Neural progenitor cell (in vitro differentiated cells): ENCODE measurements around the gene TMEM53. TPM values are rescaled to one million over a fixed set of nuclear protein-coding genes. Genes with fewer than 3 reads are reported as not detected.

Source experiments
- DNase-seq: peaks from one replicate; pipeline ENCODE4 v3.0.0-alpha.2; 2016; ENCODE audit warnings: low spot score
- H2AFZ ChIP-seq: fragments of 200-600 bp; sonication (generic); replicated peaks from 2 replicates; pipeline ENCODE4 v1.6.1; 2016; ENCODE audit warnings: antibody characterized with exemption
- H3F3A ChIP-seq: fragments of 200-600 bp; sonication (generic); 2 replicates; pipeline ENCODE4 v1.6.1; 2016; ENCODE audit warnings: antibody characterized with exemption, low read depth
- H3K27ac ChIP-seq: fragments of 200-600 bp; sonication (generic); 2 replicates; pipeline ENCODE4 v1.5.1; 2016; ENCODE audit warnings: mild to moderate bottlenecking
- H3K27me3 ChIP-seq: fragments of 200-600 bp; sonication (generic); 2 replicates; pipeline ENCODE4 v1.6.1; 2016; ENCODE audit warnings: mild to moderate bottlenecking, moderate library complexity
- H3K36me3 ChIP-seq: fragments of 200-600 bp; sonication (generic); 2 replicates; pipeline ENCODE4 v1.5.1; 2016
- H3K4me1 ChIP-seq: fragments of 200-600 bp; sonication (generic); 2 replicates; pipeline ENCODE4 v1.6.1; 2016; ENCODE audit warnings: mixed run types
- H3K4me2 ChIP-seq: fragments of 200-600 bp; sonication (generic); 2 replicates; pipeline ENCODE4 v1.6.1; 2016
- H3K4me3 ChIP-seq: fragments of 200-600 bp; sonication (generic); 2 replicates; pipeline ENCODE4 v1.5.1; 2016
- H3K79me2 ChIP-seq: fragments of 200-600 bp; sonication (generic); 2 replicates; pipeline ENCODE4 v1.6.1; 2016; ENCODE audit warnings: low read depth
- H3K9ac ChIP-seq: fragments of 200-600 bp; sonication (generic); 2 replicates; pipeline ENCODE4 v1.6.1; 2016
- H3K9me3 ChIP-seq: fragments of 200-600 bp; sonication (generic); 2 replicates; pipeline ENCODE4 v1.5.1; 2016; ENCODE audit warnings: low read depth
- H4K20me1 ChIP-seq: fragments of 200-600 bp; sonication (generic); 2 replicates; pipeline ENCODE4 v1.6.1; 2016; ENCODE audit warnings: low read depth
- H3K27ac Mint-ChIP-seq: 3 replicates; pipeline ENCODE4 v1.8.0; 2021; ENCODE audit warnings: mixed read lengths
- H3K27me3 Mint-ChIP-seq: 2 replicates; pipeline ENCODE4 v1.8.0; 2022; ENCODE audit warnings: low read depth, mild to moderate bottlenecking, inconsistent platforms, moderate library complexity, mixed read lengths; ENCODE audit not compliant: insufficient read depth
- H3K36me3 Mint-ChIP-seq: 3 replicates; pipeline ENCODE4 v1.8.0; 2021; ENCODE audit warnings: mixed read lengths
- H3K4me1 Mint-ChIP-seq: 3 replicates; pipeline ENCODE4 v1.8.0; 2021; ENCODE audit warnings: mixed read lengths
- H3K4me3 Mint-ChIP-seq: 3 replicates; pipeline ENCODE4 v1.8.0; 2021; ENCODE audit warnings: mild to moderate bottlenecking, moderate library complexity, mixed read lengths
- H3K9me3 Mint-ChIP-seq: 3 replicates; pipeline ENCODE4 v1.8.0; 2020; ENCODE audit warnings: mixed read lengths
- EZH2 ChIP-seq: fragments of 200-600 bp; sonication (generic); IDR thresholded peaks from 2 replicates; pipeline ENCODE4 v1.6.1; 2017; ENCODE audit warnings: antibody characterized with exemption, mild to moderate bottlenecking, moderate library complexity
- EZH2phosphoT487 ChIP-seq: fragments of 200-600 bp; sonication (generic); IDR thresholded peaks from 2 replicates; pipeline ENCODE4 v1.6.1; 2017; ENCODE audit warnings: antibody characterized with exemption
- total RNA-seq: library from RNA; depleted of rRNA; stranded (reverse); fragments of >200 nt; gene quantifications from 2 replicates; pipeline ENCODE4 v1.2.3, GENCODE V29; 2015; ENCODE audit warnings: low replicate concordance
- TF ChIP-seq, protein P1 (sequence below): fragments of 200-600 bp; sonication (generic); IDR thresholded peaks from 2 replicates; pipeline ENCODE4 v1.5.1; 2017; ENCODE audit warnings: antibody characterized with exemption, mild to moderate bottlenecking

TMEM53 gene
- total RNA-seq, 1 donor from 2014 or later = 5.0 TPM

DNA sequence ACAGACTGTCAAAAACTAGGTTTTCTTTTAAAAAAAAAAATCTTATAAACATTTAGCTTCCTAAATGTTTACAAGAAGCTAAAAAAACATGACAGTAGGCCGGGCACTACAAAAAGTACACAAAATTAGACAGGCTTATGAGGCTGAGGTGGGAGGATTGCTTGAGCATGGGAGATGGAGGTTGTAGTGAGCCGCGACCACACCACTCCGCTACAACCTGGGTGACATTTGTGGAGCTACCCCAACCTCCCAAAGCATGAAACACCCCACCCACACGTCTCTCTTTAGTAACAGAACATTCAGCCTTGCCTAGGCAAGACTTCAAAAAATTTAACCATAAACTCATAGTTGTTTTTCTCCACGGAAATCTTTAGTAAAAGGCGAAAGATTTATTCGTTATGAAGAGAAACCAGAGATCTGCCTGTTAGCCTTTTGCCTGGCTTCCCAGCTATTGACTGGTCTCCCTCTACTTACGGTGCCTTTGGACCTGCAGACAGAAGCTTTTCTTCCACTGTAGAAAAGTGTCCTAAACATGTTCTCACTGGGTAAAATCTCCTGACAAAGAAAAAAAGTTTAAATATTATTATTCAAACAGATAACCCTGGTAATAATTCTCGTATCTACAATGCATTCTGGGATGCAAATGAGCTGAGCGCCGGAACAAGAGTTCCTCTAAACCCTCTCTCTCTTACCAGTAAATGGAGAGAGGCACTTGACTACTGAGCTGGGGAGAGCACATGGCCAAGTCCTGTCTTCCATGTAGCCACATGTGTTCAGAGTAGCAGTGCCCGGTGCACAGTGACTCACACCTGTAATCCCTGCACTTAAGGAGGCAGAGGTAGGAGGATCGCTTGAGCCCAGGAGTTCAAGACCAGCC lies 47.4 kb upstream of the TMEM53 start:
- Mint-ChIP-seq H3K27ac (peak overlapping the region; percentile 86), H3K4me1 (peaks cover 4% of the 10 kb centered on the region), H3K36me3 (no peaks in the 10 kb centered on the region), H3K27me3 (peaks cover 2% of the 10 kb centered on the region), H3K9me3 (no peaks in the 10 kb centered on the region), H3K4me3 (no peak overlapping the region)
- no peaks in the 10 kb centered on the region for H3K36me3 ChIP-seq
- no peaks in the 10 kb centered on the region for H3K27me3 ChIP-seq
- no peak for DNase-seq
- no peaks in the 10 kb centered on the region for H3K9me3 ChIP-seq
- H3K4me3 ChIP-seq = no peak overlapping the region
- H4K20me1 ChIP-seq = no peaks in the 10 kb centered on the region
- no peak overlapping the region for H3K4me2 ChIP-seq
- H3K27ac ChIP-seq = no peak overlapping the region
- TF ChIP-seq EZH2 (no peak), EZH2phosphoT487 (no peak)
- TF ChIP-seq, protein P1, sequence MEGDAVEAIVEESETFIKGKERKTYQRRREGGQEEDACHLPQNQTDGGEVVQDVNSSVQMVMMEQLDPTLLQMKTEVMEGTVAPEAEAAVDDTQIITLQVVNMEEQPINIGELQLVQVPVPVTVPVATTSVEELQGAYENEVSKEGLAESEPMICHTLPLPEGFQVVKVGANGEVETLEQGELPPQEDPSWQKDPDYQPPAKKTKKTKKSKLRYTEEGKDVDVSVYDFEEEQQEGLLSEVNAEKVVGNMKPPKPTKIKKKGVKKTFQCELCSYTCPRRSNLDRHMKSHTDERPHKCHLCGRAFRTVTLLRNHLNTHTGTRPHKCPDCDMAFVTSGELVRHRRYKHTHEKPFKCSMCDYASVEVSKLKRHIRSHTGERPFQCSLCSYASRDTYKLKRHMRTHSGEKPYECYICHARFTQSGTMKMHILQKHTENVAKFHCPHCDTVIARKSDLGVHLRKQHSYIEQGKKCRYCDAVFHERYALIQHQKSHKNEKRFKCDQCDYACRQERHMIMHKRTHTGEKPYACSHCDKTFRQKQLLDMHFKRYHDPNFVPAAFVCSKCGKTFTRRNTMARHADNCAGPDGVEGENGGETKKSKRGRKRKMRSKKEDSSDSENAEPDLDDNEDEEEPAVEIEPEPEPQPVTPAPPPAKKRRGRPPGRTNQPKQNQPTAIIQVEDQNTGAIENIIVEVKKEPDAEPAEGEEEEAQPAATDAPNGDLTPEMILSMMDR = no peak
- H3K4me1 ChIP-seq = no peaks in the 10 kb centered on the region
- peaks cover 8% of the 10 kb centered on the region for H3F3A ChIP-seq
- H2AFZ ChIP-seq = no peak overlapping the region
- H3K9ac ChIP-seq = no peak overlapping the region
- no peaks in the 10 kb centered on the region for H3K79me2 ChIP-seq

DNA sequence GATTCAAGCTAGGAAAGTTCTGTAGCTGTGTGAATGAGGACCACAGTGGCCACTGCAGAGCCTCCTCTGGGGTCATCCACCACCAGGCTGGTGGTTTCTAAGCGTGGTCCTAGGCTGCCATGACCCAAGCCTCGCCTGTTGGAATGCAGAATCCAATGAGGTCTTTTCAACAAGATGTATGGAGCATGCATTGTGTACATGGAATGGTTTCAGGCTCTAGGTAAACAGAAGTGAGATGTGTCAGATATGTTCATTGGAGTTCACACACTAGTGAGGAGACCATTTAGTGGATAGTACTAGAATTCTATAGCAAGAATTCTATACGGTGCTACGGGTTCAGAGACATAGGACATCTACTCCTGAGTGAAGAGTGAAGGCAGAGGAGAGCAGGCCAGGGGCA lies 46.0 kb upstream of the TMEM53 start:
- H3K27ac Mint-ChIP-seq = no peak overlapping the region
- H3K4me3 ChIP-seq = no peak overlapping the region
- TF ChIP-seq EZH2 = no peak
- TF ChIP-seq, protein P1 = no peak
- no peak for TF ChIP-seq EZH2phosphoT487
- H3K4me1 Mint-ChIP-seq = peaks cover 2% of the 10 kb centered on the region
- no peak overlapping the region for H2AFZ ChIP-seq
- peaks cover 8% of the 10 kb centered on the region for H3F3A ChIP-seq
- H3K27me3 ChIP-seq = no peaks in the 10 kb centered on the region
- no peaks in the 10 kb centered on the region for H4K20me1 ChIP-seq
- no peak overlapping the region for H3K4me2 ChIP-seq
- H3K79me2 ChIP-seq = no peaks in the 10 kb centered on the region
- no peak overlapping the region for H3K9ac ChIP-seq
- H3K4me3 Mint-ChIP-seq = no peak overlapping the region
- no peak overlapping the region for H3K27ac ChIP-seq
- no peaks in the 10 kb centered on the region for H3K36me3 Mint-ChIP-seq
- no peaks in the 10 kb centered on the region for H3K9me3 Mint-ChIP-seq
- no peak for DNase-seq
- peaks cover 2% of the 10 kb centered on the region for H3K27me3 Mint-ChIP-seq
- H3K4me1 ChIP-seq = no peaks in the 10 kb centered on the region
- no peaks in the 10 kb centered on the region for H3K9me3 ChIP-seq
- H3K36me3 ChIP-seq = no peaks in the 10 kb centered on the region

DNA sequence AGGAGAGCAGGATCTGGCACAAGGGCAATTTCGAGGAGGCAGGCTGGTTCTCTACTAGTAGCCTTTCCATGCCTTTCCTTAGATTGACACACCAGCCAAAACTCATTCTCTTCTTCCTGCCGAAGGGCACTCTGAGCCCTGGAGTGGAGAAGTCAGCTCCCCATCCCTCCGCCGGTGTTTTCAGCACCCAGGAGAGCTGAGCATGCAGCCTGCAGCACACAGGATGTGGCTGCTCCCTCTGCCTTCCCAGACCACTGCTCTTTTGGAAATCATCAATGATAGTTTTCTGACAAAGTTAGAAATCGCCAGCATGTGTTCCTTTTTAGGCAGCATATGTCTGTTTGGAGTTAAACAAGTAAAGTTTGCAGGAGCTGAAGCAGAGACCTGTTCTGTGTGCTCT lies 45.0 kb upstream of the TMEM53 start:
- Histone ChIP-seq H3K9me3 (no peaks in the 10 kb centered on the region), H3K4me1 (no peaks in the 10 kb centered on the region), H2AFZ (no peak overlapping the region), H4K20me1 (no peaks in the 10 kb centered on the region), H3K27me3 (no peaks in the 10 kb centered on the region), H3K9ac (no peak overlapping the region), H3K4me2 (no peak overlapping the region), H3K79me2 (no peaks in the 10 kb centered on the region), H3K27ac (no peak overlapping the region), H3K36me3 (no peaks in the 10 kb centered on the region), H3K4me3 (no peak overlapping the region), H3F3A (peaks cover 8% of the 10 kb centered on the region)
- Mint-ChIP-seq H3K27ac (no peak overlapping the region), H3K36me3 (no peaks in the 10 kb centered on the region), H3K4me1 (peaks cover 3% of the 10 kb centered on the region), H3K9me3 (no peaks in the 10 kb centered on the region), H3K4me3 (no peak overlapping the region), H3K27me3 (no peaks in the 10 kb centered on the region)
- no peak for DNase-seq
- TF ChIP-seq, protein P1 = no peak
- no peak for TF ChIP-seq EZH2phosphoT487
- no peak for TF ChIP-seq EZH2
